ENCODE data around the gene PARD3.

Gene PARD3

DNA sequence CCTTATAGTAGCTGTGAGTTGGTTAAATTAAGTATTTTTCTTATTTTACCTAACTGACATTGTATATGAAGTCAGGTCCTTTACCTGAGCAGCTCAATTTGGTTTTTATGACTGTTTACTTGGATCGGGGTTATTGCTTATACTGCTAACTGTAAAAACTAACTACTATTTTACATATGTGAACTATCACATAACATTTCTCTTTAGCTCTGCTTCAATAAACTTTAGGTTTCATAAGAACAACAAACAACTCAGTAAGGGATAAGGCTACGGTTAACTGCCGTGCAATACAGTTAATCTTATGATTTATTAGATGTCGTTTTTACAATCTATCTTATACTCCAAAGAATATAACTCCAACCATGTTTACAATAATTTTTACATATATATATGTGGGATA is 480.2 kb downstream of the PARD3 start:
- Histone ChIP-seq H3K9me2 (replicated peaks; ENCODE audit: control insufficient read depth, low read length) (no peaks in the 10 kb centered on the region), H3K27me3 (ENCODE audit: control insufficient read depth, low read length) (no peaks in the 10 kb centered on the region), H3K4me1 (ENCODE audit: control insufficient read depth, low read length) (no peaks in the 10 kb centered on the region), H3F3A (ENCODE audit: control insufficient read depth, insufficient read depth) (no peaks in the 10 kb centered on the region), H3K4me2 (ENCODE audit: low read length) (no peak overlapping the region), H3K27ac (ENCODE audit: low read depth, low read length) (no peak overlapping the region), H3K79me2 (ENCODE audit: control insufficient read depth, low read length) (no peaks in the 10 kb centered on the region), H3K9me3 (ENCODE audit: control insufficient read depth, insufficient read depth, low read length) (no peaks in the 10 kb centered on the region), H3K4me3 (ENCODE audit: low read length) (no peak overlapping the region), H4K20me1 (ENCODE audit: control insufficient read depth, insufficient read depth, low read depth, low read length) (no peaks in the 10 kb centered on the region), H3K36me3 (ENCODE audit: control insufficient read depth, low read length) (no peaks in the 10 kb centered on the region)
- no peak for TF ChIP-seq EZH2phosphoT487 (IDR thresholded peaks at IDR 0.05; ENCODE audit: borderline replicate concordance, low read length)
- TF ChIP-seq, protein P1, sequence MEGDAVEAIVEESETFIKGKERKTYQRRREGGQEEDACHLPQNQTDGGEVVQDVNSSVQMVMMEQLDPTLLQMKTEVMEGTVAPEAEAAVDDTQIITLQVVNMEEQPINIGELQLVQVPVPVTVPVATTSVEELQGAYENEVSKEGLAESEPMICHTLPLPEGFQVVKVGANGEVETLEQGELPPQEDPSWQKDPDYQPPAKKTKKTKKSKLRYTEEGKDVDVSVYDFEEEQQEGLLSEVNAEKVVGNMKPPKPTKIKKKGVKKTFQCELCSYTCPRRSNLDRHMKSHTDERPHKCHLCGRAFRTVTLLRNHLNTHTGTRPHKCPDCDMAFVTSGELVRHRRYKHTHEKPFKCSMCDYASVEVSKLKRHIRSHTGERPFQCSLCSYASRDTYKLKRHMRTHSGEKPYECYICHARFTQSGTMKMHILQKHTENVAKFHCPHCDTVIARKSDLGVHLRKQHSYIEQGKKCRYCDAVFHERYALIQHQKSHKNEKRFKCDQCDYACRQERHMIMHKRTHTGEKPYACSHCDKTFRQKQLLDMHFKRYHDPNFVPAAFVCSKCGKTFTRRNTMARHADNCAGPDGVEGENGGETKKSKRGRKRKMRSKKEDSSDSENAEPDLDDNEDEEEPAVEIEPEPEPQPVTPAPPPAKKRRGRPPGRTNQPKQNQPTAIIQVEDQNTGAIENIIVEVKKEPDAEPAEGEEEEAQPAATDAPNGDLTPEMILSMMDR (IDR thresholded peaks at IDR 0.05; ENCODE audit: low read depth, low read length, poor library complexity, severe bottlenecking) = no peak

DNA sequence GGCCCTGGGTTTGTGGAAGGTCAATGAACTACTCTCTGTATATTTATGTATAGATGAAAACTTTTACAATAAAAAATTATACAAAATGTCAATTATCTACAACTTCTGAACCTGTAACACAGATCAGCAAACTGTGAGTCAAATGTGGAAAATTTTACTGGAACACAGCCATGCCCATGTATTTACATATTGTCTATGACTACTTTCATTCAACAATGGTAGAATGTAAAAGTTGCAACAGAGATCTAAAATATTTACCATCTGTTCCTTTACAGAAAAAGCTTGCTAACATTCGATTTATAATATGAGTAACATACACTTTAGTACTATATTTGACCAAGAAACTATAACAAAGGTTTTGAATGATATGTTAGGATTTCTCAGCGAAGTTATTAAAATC is 481.6 kb downstream of the PARD3 start:
- H3K9me2 ChIP-seq (replicated peaks; ENCODE audit: control insufficient read depth, low read length) = no peaks in the 10 kb centered on the region
- H3K4me3 ChIP-seq (ENCODE audit: low read length) = no peak overlapping the region
- no peaks in the 10 kb centered on the region for H3K79me2 ChIP-seq (ENCODE audit: control insufficient read depth, low read length)
- H3F3A ChIP-seq (ENCODE audit: control insufficient read depth, insufficient read depth) = no peaks in the 10 kb centered on the region
- no peaks in the 10 kb centered on the region for H3K4me1 ChIP-seq (ENCODE audit: control insufficient read depth, low read length)
- H3K9me3 ChIP-seq (ENCODE audit: control insufficient read depth, insufficient read depth, low read length) = no peaks in the 10 kb centered on the region
- H3K4me2 ChIP-seq (ENCODE audit: low read length) = no peak overlapping the region
- H4K20me1 ChIP-seq (ENCODE audit: control insufficient read depth, insufficient read depth, low read depth, low read length) = no peaks in the 10 kb centered on the region
- no peaks in the 10 kb centered on the region for H3K27me3 ChIP-seq (ENCODE audit: control insufficient read depth, low read length)
- no peaks in the 10 kb centered on the region for H3K36me3 ChIP-seq (ENCODE audit: control insufficient read depth, low read length)
- TF ChIP-seq EZH2phosphoT487 (IDR thresholded peaks at IDR 0.05; ENCODE audit: borderline replicate concordance, low read length) = no peak
- TF ChIP-seq, protein P1 (IDR thresholded peaks at IDR 0.05; ENCODE audit: low read depth, low read length, poor library complexity, severe bottlenecking) = no peak
- H3K27ac ChIP-seq (ENCODE audit: low read depth, low read length) = no peak overlapping the region

DNA sequence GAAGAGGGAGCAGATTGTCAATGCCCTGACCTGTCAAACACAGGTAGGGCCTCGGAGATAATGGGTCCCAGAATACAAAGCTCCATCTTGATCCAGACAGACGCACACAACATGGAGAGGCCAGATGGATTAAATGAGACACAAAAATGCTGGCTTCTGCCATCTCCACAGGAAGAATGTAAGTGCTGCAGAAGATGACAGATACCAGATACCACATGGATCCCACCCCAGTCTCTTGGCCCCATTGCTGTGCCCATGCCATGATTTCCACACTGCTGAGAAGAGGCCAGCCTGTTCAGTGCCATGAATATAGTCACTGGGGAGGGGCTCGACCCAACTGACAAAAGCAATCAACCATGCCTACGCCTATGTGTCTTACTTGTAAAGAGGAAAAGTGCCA is 487.9 kb downstream of the PARD3 start:
- TF ChIP-seq, protein P1 (IDR thresholded peaks at IDR 0.05; ENCODE audit: low read depth, low read length, poor library complexity, severe bottlenecking) = no peak
- TF ChIP-seq EZH2phosphoT487 (IDR thresholded peaks at IDR 0.05; ENCODE audit: borderline replicate concordance, low read length) = no peak
- no peak overlapping the region for H3K4me2 ChIP-seq (ENCODE audit: low read length)
- H3K9me2 ChIP-seq (replicated peaks; ENCODE audit: control insufficient read depth, low read length) = no peaks in the 10 kb centered on the region
- no peaks in the 10 kb centered on the region for H4K20me1 ChIP-seq (ENCODE audit: control insufficient read depth, insufficient read depth, low read depth, low read length)
- no peak overlapping the region for H3K4me3 ChIP-seq (ENCODE audit: low read length)
- H3K36me3 ChIP-seq (ENCODE audit: control insufficient read depth, low read length) = no peaks in the 10 kb centered on the region
- no peaks in the 10 kb centered on the region for H3K4me1 ChIP-seq (ENCODE audit: control insufficient read depth, low read length)
- no peaks in the 10 kb centered on the region for H3F3A ChIP-seq (ENCODE audit: control insufficient read depth, insufficient read depth)
- H3K27ac ChIP-seq (ENCODE audit: low read depth, low read length) = no peak overlapping the region
- H3K27me3 ChIP-seq (ENCODE audit: control insufficient read depth, low read length) = no peaks in the 10 kb centered on the region
- no peaks in the 10 kb centered on the region for H3K79me2 ChIP-seq (ENCODE audit: control insufficient read depth, low read length)
- H3K9me3 ChIP-seq (ENCODE audit: control insufficient read depth, insufficient read depth, low read length) = no peaks in the 10 kb centered on the region

DNA sequence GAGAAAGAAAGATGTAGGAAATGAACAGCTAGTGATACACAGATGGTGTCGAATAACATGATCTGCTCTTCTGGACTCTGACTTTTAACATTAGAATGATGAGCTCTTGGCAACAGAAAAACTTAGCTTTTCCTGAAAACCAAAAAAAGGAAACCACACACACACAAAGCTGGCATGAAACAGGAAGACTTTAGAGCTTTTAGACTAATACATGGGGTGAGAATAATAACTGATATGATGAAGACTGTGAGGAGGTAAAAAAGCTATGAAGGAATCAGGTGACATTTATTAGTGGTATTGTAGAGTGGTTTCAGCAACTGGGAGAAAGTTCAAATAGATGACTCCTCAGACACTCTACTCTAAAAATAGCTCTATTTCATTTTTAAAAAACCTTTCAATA is 491.9 kb downstream of the PARD3 start:
- Histone ChIP-seq H3F3A (ENCODE audit: control insufficient read depth, insufficient read depth) (no peaks in the 10 kb centered on the region), H3K9me3 (ENCODE audit: control insufficient read depth, insufficient read depth, low read length) (no peaks in the 10 kb centered on the region), H3K4me1 (ENCODE audit: control insufficient read depth, low read length) (no peaks in the 10 kb centered on the region), H3K27ac (ENCODE audit: low read depth, low read length) (no peak overlapping the region), H3K27me3 (ENCODE audit: control insufficient read depth, low read length) (no peaks in the 10 kb centered on the region), H3K4me2 (ENCODE audit: low read length) (no peak overlapping the region), H3K9me2 (replicated peaks; ENCODE audit: control insufficient read depth, low read length) (no peaks in the 10 kb centered on the region), H3K4me3 (ENCODE audit: low read length) (no peak overlapping the region), H3K79me2 (ENCODE audit: control insufficient read depth, low read length) (no peaks in the 10 kb centered on the region), H3K36me3 (ENCODE audit: control insufficient read depth, low read length) (no peaks in the 10 kb centered on the region), H4K20me1 (ENCODE audit: control insufficient read depth, insufficient read depth, low read depth, low read length) (no peaks in the 10 kb centered on the region)
- TF ChIP-seq, protein P1 (IDR thresholded peaks at IDR 0.05; ENCODE audit: low read depth, low read length, poor library complexity, severe bottlenecking) = no peak
- TF ChIP-seq EZH2phosphoT487 (IDR thresholded peaks at IDR 0.05; ENCODE audit: borderline replicate concordance, low read length) = no peak
